Measurements from ENCODE around the gene ANXA3.

GRCh38 chr4:78529569-78530209 lies 21.9 kb upstream of the ANXA3 start:
- no peak for TF ChIP-seq CTCF (IDR thresholded peaks at IDR 0.05 in 8 of 11, conservative IDR thresholded peaks at IDR 0.05 in 3 of 11)
- no peak for TF ChIP-seq POLR2A (IDR thresholded peaks at IDR 0.05)
